ENCODE measurements around the gene DRD4. TPM values are rescaled to one million over a fixed set of nuclear protein-coding genes. Genes with fewer than 3 reads are reported as not detected.

Gene DRD4
- total RNA-seq, 1 donor from 2014 or later = 0.33 TPM

DNA sequence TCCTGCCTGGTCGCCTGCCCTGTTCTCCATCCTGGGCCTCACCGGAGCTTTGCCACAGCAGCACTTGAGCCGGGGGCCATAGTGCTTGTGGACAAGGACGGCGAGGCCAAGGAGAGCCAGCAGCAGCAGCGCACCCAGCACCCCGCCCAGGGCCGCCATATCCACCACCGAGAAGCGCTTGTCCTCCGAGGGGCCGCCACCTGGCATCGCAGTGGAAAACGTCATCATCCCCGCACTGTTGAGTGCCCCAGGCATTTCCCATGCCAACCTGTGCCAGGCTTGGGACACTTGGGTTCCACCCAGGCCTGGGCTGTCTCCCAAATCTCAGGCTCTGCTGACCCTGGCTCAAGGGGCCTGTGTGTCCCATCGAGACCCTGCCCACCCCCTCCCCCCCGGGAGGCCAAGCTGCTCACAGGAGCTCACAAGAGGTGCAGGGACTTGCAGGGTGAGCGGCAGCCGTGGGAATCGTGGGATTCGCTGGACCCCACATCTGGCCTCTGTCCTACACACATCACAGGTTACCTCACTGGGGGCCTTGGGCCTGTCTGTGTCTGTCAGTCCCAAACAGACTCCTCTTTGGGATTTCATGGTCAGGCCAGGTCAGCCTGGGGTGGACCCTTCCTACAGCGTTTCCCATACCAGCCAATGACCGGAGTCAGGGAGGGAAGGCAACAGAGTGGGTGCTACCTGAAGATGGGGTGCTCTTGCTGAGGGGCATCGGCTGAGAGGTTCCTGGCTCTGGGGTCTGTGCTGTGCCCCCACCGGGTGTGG, 19.0 kb upstream of the DRD4 start:
- DNase-seq (ENCODE audit: low spot score) = no peak
- TF ChIP-seq, protein P1, sequence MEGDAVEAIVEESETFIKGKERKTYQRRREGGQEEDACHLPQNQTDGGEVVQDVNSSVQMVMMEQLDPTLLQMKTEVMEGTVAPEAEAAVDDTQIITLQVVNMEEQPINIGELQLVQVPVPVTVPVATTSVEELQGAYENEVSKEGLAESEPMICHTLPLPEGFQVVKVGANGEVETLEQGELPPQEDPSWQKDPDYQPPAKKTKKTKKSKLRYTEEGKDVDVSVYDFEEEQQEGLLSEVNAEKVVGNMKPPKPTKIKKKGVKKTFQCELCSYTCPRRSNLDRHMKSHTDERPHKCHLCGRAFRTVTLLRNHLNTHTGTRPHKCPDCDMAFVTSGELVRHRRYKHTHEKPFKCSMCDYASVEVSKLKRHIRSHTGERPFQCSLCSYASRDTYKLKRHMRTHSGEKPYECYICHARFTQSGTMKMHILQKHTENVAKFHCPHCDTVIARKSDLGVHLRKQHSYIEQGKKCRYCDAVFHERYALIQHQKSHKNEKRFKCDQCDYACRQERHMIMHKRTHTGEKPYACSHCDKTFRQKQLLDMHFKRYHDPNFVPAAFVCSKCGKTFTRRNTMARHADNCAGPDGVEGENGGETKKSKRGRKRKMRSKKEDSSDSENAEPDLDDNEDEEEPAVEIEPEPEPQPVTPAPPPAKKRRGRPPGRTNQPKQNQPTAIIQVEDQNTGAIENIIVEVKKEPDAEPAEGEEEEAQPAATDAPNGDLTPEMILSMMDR (IDR thresholded peaks at IDR 0.05; ENCODE audit: unreplicated experiment) = no peak
- Mint-ChIP-seq H3K4me3 (ENCODE audit: unreplicated experiment) (no peak overlapping the region), H3K9me3 (ENCODE audit: unreplicated experiment) (no peaks in the 10 kb centered on the region), H3K27ac (ENCODE audit: unreplicated experiment) (no peak overlapping the region), H3K27me3 (ENCODE audit: unreplicated experiment) (peaks cover 14% of the 10 kb centered on the region), H3K4me1 (ENCODE audit: unreplicated experiment) (no peaks in the 10 kb centered on the region), H3K36me3 (ENCODE audit: low read depth, unreplicated experiment) (no peaks in the 10 kb centered on the region)

DNA sequence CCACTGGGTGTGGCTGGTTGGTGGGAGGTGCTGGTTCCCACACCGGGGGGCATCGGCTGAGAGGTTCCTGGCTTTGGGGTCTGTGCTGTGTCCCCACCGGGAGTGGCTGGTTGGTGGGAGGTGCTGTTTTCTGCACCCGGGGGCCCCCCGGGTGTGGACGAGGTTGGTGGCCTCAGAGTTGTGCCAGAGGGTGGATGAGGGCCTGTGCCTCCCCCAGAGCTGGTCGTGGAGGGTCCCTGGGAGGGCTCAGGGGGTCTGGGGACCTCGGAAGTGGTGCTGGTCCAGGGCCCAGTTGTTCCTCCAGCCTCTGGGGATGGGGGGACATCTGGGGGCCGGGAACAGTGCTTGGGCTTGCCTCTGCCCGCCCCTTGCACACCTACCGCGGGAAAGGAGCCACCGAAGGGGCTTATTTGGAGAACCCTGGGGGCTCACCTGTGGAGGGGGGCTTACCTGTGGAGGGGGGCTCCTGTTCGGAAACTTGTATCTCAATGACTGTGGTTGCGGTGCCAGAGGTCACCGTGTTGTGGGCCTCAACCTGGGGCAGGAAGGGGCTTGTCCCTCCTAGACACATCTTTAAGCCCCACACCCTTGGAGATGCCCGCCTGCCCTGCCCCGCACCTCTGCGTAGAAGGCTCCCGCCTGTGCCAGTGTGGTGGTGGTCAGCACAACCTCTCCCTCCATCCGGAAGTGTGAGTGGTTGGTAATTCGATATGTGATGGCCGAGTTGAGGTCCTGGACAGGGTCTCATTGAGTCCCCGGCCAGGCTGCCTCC, 18.0 kb upstream of the DRD4 start:
- no peak overlapping the region for H3K4me3 Mint-ChIP-seq (ENCODE audit: unreplicated experiment)
- no peak overlapping the region for H3K27ac Mint-ChIP-seq (ENCODE audit: unreplicated experiment)
- TF ChIP-seq, protein P1 (IDR thresholded peaks at IDR 0.05; ENCODE audit: unreplicated experiment) = no peak
- no peaks in the 10 kb centered on the region for H3K4me1 Mint-ChIP-seq (ENCODE audit: unreplicated experiment)
- no peak for DNase-seq (ENCODE audit: low spot score)
- H3K27me3 Mint-ChIP-seq (ENCODE audit: unreplicated experiment) = peaks cover 18% of the 10 kb centered on the region
- H3K36me3 Mint-ChIP-seq (ENCODE audit: low read depth, unreplicated experiment) = no peaks in the 10 kb centered on the region
- H3K9me3 Mint-ChIP-seq (ENCODE audit: unreplicated experiment) = no peaks in the 10 kb centered on the region

DNA sequence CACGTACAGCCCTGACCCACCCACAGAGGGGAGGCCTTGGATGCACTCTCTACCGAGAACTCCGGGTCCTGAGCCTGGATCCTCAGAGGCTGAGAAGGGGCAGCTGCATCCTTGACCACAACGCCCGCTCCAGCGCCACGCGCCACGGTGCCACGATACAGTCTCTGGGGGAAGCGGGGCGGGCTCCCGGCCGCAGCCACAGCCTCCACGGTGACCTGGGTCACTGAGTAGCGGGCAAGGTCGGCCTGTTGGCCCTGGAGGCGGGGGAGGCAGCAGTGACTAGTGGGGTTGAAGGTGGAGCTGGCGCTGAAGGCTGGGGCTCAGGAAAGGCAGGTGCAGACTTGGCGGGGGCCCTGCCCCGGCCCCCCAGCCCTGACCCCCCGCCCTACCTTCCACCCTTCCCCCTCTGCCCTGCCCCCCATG, 17.4 kb upstream of the DRD4 start:
- Mint-ChIP-seq H3K9me3 (ENCODE audit: unreplicated experiment) (no peaks in the 10 kb centered on the region), H3K4me3 (ENCODE audit: unreplicated experiment) (no peak overlapping the region), H3K27me3 (ENCODE audit: unreplicated experiment) (peaks cover 12% of the 10 kb centered on the region), H3K4me1 (ENCODE audit: unreplicated experiment) (no peaks in the 10 kb centered on the region), H3K27ac (ENCODE audit: unreplicated experiment) (no peak overlapping the region), H3K36me3 (ENCODE audit: low read depth, unreplicated experiment) (no peaks in the 10 kb centered on the region)
- TF ChIP-seq, protein P1 (IDR thresholded peaks at IDR 0.05; ENCODE audit: unreplicated experiment) = no peak
- DNase-seq (ENCODE audit: low spot score) = no peak

DNA sequence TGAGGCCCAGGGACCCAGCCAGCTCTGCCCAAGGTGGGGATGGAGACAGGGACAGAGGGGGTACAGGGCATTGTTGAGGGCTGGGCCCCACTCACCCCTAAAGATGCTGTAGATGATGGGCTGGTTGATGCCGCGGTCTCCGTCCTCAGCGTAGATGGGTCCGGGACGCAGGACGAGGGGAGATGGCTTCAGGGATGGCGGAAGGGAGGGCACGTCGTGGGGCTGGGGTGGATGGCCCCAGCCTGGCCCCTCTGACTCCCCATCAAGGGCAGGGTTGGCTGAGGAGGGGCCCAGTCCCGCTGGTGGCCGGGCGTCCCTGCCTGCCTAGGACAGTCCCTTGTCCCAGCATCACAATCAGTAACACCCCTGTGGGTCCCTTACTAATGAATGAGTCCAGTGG, 16.9 kb upstream of the DRD4 start:
- Mint-ChIP-seq H3K4me1 (ENCODE audit: unreplicated experiment) (no peaks in the 10 kb centered on the region), H3K36me3 (ENCODE audit: low read depth, unreplicated experiment) (no peaks in the 10 kb centered on the region), H3K27ac (ENCODE audit: unreplicated experiment) (no peak overlapping the region), H3K9me3 (ENCODE audit: unreplicated experiment) (no peaks in the 10 kb centered on the region), H3K27me3 (ENCODE audit: unreplicated experiment) (peaks cover 11% of the 10 kb centered on the region), H3K4me3 (ENCODE audit: unreplicated experiment) (no peak overlapping the region)
- TF ChIP-seq, protein P1 (IDR thresholded peaks at IDR 0.05; ENCODE audit: unreplicated experiment) = no peak
- no peak for DNase-seq (ENCODE audit: low spot score)

Data from endothelial cell (in vitro differentiated cells).